ENCODE results near the gene MLH1.
"Not testable (repeated sequence)": the region's sequence is repeated elsewhere in the genome, so short reads cannot be mapped to it uniquely, and the experiment has no call there.

MLH1 gene

GRCh38 chr3:37040231-37040630 lies 46.9 kb downstream of the MLH1 start:
- no peak for DNase-seq (ENCODE audit: low spot score)
- no peak for TF ChIP-seq CTCF (IDR thresholded peaks at IDR 0.05; ENCODE audit: extremely low read depth, missing control alignments)

DNA sequence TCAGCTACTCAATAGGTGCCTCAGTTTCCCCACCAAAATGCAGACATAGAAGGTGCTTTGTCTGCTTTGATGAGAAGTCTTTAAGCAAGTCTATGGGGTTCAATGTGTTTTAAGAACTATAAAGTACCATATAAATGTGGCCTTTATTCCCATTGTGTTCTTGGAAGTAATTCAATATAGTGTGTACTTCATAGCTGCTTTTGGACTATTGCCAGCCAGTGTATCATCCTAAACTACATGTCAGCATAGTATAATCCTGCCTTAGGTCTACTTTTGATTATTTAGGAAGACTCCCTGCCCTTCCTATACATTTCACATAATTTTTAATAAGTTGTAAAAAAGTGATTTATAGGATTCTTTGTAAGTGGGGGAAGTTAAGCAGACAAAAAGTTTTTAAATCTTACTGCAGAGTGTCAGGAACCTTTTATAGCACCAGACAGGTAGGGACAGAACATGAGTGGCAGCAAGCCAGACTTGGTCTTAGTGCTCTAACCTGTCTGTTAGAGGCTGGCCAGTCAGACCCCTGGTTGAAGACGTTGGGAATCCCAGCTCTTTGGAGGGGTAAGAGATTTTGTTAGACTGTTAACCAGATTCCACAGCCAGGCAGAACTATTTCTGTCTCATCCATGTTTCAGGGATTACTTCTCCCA lies 48.4 kb downstream of the MLH1 start:
- no peak for TF ChIP-seq CTCF (IDR thresholded peaks at IDR 0.05; ENCODE audit: extremely low read depth, missing control alignments)
- no peak for DNase-seq (ENCODE audit: low spot score)

GRCh38 chr3:37042712-37043111 lies 49.4 kb downstream of the MLH1 start:
- DNase-seq (ENCODE audit: low spot score) = not testable (repeated sequence)

DNA sequence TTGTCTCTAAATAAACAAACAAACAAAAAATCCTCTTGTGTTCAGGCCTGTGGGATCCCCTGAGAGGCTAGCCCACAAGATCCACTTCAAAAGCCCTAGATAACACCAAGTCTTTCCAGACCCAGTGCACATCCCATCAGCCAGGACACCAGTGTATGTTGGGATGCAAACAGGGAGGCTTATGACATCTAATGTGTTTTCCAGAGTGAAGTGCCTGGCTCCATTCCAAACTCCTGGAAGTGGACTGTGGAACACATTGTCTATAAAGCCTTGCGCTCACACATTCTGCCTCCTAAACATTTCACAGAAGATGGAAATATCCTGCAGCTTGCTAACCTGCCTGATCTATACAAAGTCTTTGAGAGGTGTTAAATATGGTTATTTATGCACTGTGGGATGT lies 57.0 kb downstream of the MLH1 start:
- TF ChIP-seq CTCF (IDR thresholded peaks at IDR 0.05; ENCODE audit: extremely low read depth, missing control alignments) = no peak
- DNase-seq (ENCODE audit: low spot score) = no peak

DNA sequence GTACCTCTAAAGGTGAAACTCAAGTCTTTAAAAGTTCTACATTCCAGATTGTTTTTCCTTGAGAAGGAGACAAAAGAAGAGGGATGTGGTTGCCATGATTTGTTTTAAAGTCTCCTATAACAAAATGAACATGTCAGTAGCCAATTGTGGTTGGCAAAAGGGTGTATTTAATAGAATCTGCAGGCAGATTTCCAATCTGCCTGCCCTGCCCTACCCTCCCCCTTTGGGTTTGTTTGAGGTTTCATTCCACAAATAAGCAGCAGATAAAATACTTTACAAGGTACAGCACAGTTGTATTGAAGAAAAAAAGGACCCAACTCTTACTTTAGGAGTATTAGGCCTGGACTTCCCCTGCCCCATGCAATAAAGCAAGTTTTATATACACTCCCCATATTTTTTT lies 59.5 kb downstream of the MLH1 start:
- no peak for TF ChIP-seq CTCF (IDR thresholded peaks at IDR 0.05; ENCODE audit: extremely low read depth, missing control alignments)
- DNase-seq (ENCODE audit: low spot score) = no peak

- no peak for TF ChIP-seq CTCF (IDR thresholded peaks at IDR 0.05; ENCODE audit: extremely low read depth, missing control alignments)
Measured at GRCh38 chr3:37053337-37053736, 60.0 kb downstream of the MLH1 start.

GRCh38 chr3:37053753-37054152 lies 60.4 kb downstream of the MLH1 start:
- TF ChIP-seq CTCF (IDR thresholded peaks at IDR 0.05; ENCODE audit: extremely low read depth, missing control alignments) = no peak
- no peak for DNase-seq (ENCODE audit: low spot score)

More at GRCh38 chr3:37053337-37053736, 60.0 kb downstream of the MLH1 start:
- DNase-seq (ENCODE audit: low spot score) = no peak

DNA sequence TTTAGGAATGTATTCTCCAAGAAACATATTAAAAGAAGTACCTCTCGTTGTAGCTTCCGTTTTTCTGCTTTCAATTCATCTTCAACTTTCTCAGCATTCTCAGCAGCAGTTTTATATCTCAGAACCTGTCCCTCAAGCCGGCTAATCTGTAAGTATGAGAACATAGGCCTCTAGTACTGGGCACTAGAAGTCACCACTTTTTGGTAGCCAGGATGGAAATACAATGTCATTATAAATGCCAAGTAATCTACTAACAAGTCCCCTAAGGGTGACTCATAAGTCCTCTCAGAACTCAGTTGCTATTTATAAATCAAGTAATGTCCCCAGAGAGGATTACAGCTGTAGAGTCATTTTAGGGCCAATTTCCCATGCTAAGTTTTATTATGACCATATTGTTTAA lies 61.1 kb downstream of the MLH1 start:
- DNase-seq (ENCODE audit: low spot score) = peak; percentile 62

DNA sequence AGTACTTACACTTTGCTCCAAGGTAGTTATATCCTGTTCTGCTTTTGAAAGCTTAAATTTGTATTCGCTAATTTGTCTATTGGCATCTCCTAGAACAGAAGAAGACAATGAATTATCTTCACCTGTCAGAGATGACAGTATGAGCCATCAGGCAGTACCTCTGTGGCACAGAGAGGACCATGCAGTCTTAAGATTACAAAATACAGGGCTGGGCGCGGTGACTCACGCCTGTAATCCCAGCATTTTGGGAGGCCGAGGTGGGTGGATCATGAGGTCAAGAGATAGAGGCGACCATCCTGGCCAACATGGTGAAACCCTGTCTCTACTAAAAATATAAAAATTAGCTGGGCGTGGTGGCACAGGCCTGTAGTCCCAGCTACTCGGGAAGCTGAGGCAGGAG lies 61.8 kb downstream of the MLH1 start:
- not testable (repeated sequence) for DNase-seq (ENCODE audit: low spot score)

More for the DNA sequence above, 61.1 kb downstream of the MLH1 start:
- TF ChIP-seq CTCF (IDR thresholded peaks at IDR 0.05; ENCODE audit: extremely low read depth, missing control alignments) = no peak
